Right atrium auricular region (tissue), 2 donors: ENCODE results near the gene TPP2. TPM values are rescaled to one million over a fixed set of nuclear protein-coding genes. Genes with fewer than 3 reads are reported as not detected.

Experiments
- DNase-seq: peaks from one replicate; pipeline ENCODE4 v3.0.0-alpha.2; 2019; ENCODE audit warnings: low spot score
- H3K27ac ChIP-seq, 2 donors: fragments of 200-600 bp; sonication (generic); 1 replicate in 1 of 2; 2 replicates in 1 of 2; pipeline ENCODE4 v1.5.1; 2016 to 2019
- H3K27me3 ChIP-seq, 2 donors: fragments of 200-600 bp; sonication (generic); one replicate each; pipeline versions ENCODE4 v1.5.1 to v1.6.0; 2017 to 2019
- H3K36me3 ChIP-seq: fragments of 200-600 bp; sonication (generic); one replicate; pipeline ENCODE4 v1.5.1; 2016
- H3K4me1 ChIP-seq, 2 donors: fragments of 200-600 bp; sonication (generic); one replicate each; pipeline versions ENCODE4 v1.5.1 to v1.6.0; 2017 to 2019
- H3K4me3 ChIP-seq, 2 donors: fragments of 200-600 bp; sonication (generic); 1 replicate in 1 of 2; 2 replicates in 1 of 2; pipeline ENCODE4 v1.5.1; 2017 to 2019; ENCODE audit warnings: mild to moderate bottlenecking in 1 of 2, moderate library complexity in 1 of 2
- H3K9me3 ChIP-seq, 2 donors: fragments of 200-600 bp; sonication (generic); one replicate each; pipeline ENCODE4 v1.5.1; 2019
- total RNA-seq, 2 donors: library from RNA; depleted of rRNA; stranded (reverse); fragments of >200 nt; gene quantifications; one replicate each; pipeline ENCODE4 v1.1.0, GENCODE V29; 2016
- TF ChIP-seq, protein P1 (sequence below), 2 donors: fragments of 200-600 bp; sonication (generic); IDR thresholded peaks; one replicate each; pipeline ENCODE4 v1.5.1; 2019; ENCODE audit warnings: antibody characterized with exemption in 2 of 2

Gene TPP2
- total RNA-seq, 2 donors from 2014 or later: 28.6 to 59.9 TPM

DNA sequence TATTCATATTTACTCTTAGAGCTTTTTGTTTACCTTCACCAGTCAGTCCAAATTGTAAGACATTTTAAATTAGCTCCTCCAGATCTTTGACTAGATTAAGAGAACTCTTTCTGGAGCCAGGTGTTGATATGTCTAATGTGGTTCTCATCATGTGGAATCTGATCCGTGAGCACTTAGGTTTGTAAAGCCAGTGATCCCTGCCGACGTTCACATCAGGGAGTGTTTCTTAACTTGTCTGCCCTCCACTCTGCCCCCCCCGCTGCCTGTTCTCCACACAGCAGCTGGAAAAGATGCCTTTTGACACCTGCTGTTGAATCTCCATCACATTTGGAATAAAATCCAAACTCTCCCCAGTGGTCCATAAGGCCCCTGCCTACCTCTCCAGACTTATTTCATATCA is 80.3 kb downstream of the TPP2 start:
- Histone ChIP-seq H3K36me3 (peaks cover 15% of the 10 kb centered on the region), H3K4me1 (peaks cover 0 to 6% of the 10 kb centered on the region in 2 donors), H3K9me3 (no peaks in the 10 kb centered on the region), H3K27ac (no peak overlapping the region), H3K4me3 (no peak overlapping the region), H3K27me3 (no peaks in the 10 kb centered on the region)
- TF ChIP-seq, protein P1, sequence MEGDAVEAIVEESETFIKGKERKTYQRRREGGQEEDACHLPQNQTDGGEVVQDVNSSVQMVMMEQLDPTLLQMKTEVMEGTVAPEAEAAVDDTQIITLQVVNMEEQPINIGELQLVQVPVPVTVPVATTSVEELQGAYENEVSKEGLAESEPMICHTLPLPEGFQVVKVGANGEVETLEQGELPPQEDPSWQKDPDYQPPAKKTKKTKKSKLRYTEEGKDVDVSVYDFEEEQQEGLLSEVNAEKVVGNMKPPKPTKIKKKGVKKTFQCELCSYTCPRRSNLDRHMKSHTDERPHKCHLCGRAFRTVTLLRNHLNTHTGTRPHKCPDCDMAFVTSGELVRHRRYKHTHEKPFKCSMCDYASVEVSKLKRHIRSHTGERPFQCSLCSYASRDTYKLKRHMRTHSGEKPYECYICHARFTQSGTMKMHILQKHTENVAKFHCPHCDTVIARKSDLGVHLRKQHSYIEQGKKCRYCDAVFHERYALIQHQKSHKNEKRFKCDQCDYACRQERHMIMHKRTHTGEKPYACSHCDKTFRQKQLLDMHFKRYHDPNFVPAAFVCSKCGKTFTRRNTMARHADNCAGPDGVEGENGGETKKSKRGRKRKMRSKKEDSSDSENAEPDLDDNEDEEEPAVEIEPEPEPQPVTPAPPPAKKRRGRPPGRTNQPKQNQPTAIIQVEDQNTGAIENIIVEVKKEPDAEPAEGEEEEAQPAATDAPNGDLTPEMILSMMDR (IDR thresholded peaks at IDR 0.05): no peak
- no peak for DNase-seq

DNA sequence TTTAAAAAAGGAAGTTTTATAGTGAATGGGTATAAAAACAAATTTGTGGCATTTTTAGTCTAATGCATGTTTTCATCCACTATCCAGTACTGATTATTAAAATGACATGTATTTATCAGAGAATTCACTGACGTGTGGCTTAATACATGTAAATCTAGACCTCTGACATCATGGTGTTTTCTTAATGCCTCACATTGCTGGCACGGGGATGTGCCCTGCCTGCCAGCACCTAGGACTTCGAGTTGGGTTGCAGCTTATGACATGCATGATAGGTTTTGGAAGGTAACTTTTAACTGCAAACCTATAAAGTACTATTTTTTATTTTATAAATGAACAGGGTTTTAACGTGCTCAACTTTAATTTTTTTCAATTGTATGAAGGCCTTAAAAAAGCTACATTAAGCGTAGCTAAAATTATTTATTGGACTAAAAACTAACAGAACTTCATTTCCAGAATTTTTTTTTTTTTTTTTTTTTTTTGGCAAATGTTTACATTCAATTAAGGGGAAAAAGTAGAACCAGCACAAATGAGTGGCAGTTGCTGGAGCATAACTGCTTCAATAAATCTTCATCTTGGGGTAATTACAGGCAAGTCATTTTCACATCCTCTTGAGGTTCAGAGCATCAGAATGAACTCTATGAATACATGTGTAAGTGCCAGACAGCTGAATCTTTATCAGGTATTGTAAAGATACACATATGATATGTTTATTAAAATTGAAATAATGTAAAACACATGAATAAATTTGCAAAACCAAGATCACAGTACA is 81.7 kb downstream of the TPP2 start:
- Histone ChIP-seq H3K4me1 (peaks cover 0 to 6% of the 10 kb centered on the region in 2 donors), H3K4me3 (no peak overlapping the region), H3K36me3 (peaks cover 15% of the 10 kb centered on the region), H3K27ac (no peak overlapping the region), H3K9me3 (no peaks in the 10 kb centered on the region), H3K27me3 (no peaks in the 10 kb centered on the region)
- no peak for DNase-seq
- TF ChIP-seq, protein P1 (IDR thresholded peaks at IDR 0.05): no peak

DNA sequence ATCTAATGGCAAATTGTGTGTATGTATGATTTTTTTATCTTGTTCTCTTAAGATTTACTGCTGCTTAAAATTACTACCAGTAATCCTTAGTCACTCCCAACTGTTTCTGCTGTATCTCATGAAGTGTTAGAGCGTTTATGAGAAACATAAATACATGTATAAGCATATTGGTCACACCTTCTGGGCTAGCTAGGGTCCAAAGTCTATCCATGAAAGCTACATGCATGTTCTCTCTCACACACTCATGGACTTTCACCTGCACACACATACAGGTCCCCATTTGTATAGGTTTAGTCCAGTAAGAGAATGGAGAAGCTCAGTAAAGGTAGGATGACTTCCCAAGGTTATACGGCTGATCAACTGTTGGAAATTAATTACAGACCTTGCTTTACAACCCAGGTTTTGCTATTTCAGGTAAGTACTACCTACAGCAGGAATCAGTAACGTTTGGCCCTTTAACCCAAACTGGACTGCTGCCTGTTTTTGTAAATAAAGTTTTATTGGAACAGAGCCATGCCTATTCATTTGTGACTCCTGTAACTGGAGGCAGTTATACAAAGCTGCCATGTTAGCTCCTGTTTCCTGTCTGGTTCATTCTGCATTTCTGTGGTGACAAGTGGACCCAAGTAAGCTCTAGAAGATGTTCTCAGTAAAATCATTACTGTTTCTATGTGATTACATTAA is 82.8 kb downstream of the TPP2 start:
- H3K4me3 ChIP-seq: no peak overlapping the region
- H3K4me1 ChIP-seq: peaks cover 0 to 6% of the 10 kb centered on the region in 2 donors
- H3K27me3 ChIP-seq: no peaks in the 10 kb centered on the region
- no peak overlapping the region for H3K27ac ChIP-seq
- DNase-seq: no peak
- no peaks in the 10 kb centered on the region for H3K9me3 ChIP-seq
- H3K36me3 ChIP-seq: peaks cover 10% of the 10 kb centered on the region
- TF ChIP-seq, protein P1 (IDR thresholded peaks at IDR 0.05): no peak

DNA sequence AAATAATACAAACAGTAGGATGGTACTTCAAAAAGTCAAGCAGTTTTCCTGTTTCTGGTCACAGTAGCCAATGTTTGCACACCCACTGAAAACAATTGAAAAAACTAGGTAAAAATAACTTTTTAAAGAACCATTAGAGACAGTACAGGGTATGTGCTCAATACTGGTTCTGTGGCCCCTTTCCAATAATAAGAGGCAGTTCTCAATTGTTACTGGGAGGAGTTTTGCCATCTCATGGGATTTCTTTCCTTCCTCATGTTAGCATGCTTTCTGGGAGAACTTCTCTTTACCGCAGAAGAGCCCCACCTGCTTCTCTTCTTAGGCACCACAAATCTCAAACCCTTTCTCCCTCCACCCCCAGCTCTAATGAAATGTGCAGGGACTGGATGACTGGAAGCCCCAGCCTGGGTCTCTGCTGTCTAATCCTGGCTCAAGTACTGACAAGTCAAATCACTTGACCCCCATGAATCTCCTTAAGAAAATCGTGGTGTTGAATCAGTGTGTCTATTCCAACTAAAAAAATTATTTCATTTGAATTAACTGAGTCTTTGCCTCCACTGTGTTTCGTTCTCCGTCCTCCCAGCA is 83.4 kb downstream of the TPP2 start:
- no peak overlapping the region for H3K27ac ChIP-seq
- TF ChIP-seq, protein P1 (IDR thresholded peaks at IDR 0.05): no peak
- no peaks in the 10 kb centered on the region for H3K9me3 ChIP-seq
- H3K4me3 ChIP-seq: no peak overlapping the region
- H3K4me1 ChIP-seq: peaks cover 0 to 6% of the 10 kb centered on the region in 2 donors
- DNase-seq: no peak
- no peaks in the 10 kb centered on the region for H3K27me3 ChIP-seq
- H3K36me3 ChIP-seq: peaks cover 8% of the 10 kb centered on the region

DNA sequence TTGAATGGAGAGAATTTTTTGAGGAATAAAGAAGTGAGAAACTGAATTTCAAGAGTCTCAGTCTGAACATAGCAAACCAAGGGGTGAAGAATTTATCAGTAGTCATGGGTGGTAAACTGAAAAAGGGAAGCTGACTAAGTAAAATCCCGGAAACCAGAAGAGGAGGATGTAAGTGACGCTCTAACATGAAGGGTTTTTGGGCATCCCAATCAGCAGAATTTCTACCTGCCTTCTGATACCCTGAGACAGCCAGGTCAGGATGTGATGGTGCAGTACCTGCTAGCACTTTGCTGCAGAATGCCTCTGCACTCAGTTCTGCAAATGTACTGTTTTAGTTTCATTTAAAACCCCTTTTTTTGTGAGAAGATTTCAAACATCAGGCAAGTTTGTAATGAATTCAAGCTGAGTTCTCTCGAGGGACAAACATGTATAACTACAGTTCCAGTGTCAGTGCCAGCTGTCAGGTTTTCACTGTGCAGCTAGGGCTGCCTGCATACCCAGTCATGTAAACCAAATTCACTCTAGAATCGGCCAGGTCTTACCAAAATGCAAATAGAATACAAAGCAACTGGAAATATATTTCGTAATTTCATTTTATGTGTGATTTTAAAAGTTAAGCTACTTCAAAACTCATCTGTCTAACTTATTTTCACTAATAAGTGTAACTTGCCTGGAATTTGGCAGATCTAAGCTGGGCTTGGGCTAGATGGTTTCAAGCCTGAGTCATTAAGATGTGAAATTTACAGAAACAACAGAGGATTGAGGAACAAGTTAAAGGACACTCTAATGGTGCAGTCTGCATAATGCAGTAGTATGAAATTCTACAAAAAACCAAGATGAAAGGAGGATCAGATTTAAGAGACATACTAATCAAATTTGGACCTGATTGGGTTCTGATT is 84.3 kb downstream of the TPP2 start:
- Histone ChIP-seq H3K27ac (no peak overlapping the region), H3K4me1 (peaks cover 0 to 6% of the 10 kb centered on the region in 2 donors), H3K9me3 (no peaks in the 10 kb centered on the region), H3K36me3 (peaks cover 8% of the 10 kb centered on the region), H3K4me3 (no peak overlapping the region), H3K27me3 (no peaks in the 10 kb centered on the region)
- no peak for DNase-seq
- TF ChIP-seq, protein P1 (IDR thresholded peaks at IDR 0.05): no peak
